Measurements from ENCODE around the gene ATRN.
"Not testable (repeated sequence)": the region's sequence is repeated elsewhere in the genome, so short reads cannot be mapped to it uniquely, and the experiment has no call there.

The ATRN gene

DNA sequence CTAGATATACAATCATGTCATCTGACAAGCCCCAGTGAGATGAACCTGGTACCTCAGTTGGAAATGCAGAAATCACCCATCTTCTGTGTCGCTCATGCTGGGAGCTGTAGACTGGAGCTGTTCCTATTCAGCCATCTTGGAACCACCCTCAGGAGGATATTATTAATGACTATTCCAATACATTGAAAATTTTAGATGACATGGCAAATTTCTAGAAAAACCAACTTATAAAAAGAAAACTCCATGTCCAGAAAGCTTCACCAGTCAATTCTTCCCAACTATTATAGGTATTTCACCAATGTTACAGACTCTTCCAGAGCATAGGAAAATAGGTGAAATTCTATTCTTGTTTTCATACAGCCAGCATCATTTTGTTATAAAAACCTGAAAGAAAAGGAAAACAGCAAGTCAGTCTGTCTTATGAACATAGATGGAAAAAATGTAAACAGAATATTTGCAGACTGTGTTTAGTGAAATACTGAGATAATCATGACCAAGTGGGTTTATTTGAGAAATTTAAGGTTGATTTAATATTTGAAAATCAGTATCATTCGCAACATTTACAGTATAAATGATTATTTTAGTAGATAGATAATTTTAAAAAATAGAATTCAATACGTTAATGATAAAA is 43.3 kb downstream of the ATRN start:
- Histone ChIP-seq H3K36me3 (ENCODE audit: insufficient read depth, low read length) (no peaks in the 10 kb centered on the region), H3F3A (ENCODE audit: insufficient read depth, low read length) (no peaks in the 10 kb centered on the region), H4K20me1 (ENCODE audit: insufficient read depth, low read length) (no peaks in the 10 kb centered on the region), H3K4me1 (ENCODE audit: insufficient read depth, low read length, severe bottlenecking) (no peaks in the 10 kb centered on the region), H3K9ac (ENCODE audit: low read length) (no peak overlapping the region), H3K27me3 (ENCODE audit: insufficient read depth, low read length) (no peaks in the 10 kb centered on the region), H3K27ac (ENCODE audit: low read depth, low read length, poor library complexity, severe bottlenecking) (no peak overlapping the region), H3K79me2 (ENCODE audit: insufficient read depth, low read length) (no peaks in the 10 kb centered on the region), H2AFZ (ENCODE audit: low read length) (no peak overlapping the region), H3K4me3 (ENCODE audit: low read depth, low read length, poor library complexity, severe bottlenecking) (no peak overlapping the region), H3K9me2 (ENCODE audit: low read depth, low read length) (no peaks in the 10 kb centered on the region), H3K4me2 (ENCODE audit: low read length) (no peak overlapping the region), H3K9me3 (ENCODE audit: low read length) (no peaks in the 10 kb centered on the region)
- no peak for TF ChIP-seq EZH2 (IDR thresholded peaks at IDR 0.05; ENCODE audit: borderline replicate concordance, low read length)
- TF ChIP-seq, protein P1, sequence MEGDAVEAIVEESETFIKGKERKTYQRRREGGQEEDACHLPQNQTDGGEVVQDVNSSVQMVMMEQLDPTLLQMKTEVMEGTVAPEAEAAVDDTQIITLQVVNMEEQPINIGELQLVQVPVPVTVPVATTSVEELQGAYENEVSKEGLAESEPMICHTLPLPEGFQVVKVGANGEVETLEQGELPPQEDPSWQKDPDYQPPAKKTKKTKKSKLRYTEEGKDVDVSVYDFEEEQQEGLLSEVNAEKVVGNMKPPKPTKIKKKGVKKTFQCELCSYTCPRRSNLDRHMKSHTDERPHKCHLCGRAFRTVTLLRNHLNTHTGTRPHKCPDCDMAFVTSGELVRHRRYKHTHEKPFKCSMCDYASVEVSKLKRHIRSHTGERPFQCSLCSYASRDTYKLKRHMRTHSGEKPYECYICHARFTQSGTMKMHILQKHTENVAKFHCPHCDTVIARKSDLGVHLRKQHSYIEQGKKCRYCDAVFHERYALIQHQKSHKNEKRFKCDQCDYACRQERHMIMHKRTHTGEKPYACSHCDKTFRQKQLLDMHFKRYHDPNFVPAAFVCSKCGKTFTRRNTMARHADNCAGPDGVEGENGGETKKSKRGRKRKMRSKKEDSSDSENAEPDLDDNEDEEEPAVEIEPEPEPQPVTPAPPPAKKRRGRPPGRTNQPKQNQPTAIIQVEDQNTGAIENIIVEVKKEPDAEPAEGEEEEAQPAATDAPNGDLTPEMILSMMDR (IDR thresholded peaks at IDR 0.05; ENCODE audit: low read length): no peak

DNA sequence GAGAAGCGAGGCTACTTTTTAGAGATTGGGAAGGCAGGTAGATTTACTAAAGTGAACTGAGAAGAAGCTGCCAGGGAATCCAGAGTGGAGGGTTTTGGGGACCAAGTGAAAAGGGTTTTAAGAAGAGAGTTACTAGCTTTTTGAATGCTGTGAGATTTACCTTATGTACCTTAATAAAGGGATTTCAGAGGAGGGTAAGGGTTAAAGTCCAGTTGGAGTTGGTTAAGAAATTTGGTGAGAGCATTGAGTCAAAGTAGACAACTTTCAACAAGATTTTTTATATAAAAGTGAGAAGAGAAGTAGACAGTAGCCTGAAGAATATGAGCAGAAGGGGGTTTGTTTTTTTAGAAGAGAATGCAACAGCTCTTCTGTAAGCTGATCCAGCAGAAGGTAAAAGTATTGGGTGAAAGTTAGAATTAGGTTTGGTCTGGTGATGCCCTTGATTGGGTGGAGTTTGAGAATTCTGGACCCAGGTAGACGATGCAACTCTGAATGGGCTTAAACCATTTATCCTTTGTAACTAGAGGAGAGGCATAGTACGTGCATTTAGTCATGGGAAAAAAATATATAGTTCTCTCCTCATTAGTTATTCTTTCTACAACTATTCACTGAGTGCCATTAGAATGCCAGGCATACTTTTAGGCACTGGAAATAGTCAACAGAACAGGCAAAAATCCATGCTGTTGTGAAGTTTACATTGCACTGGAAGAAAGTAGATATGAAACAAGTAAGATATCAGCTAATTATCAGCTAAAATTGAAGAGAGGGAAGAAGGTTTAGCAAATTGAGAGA is 44.8 kb downstream of the ATRN start:
- no peak overlapping the region for H3K4me2 ChIP-seq (ENCODE audit: low read length)
- H3K9me3 ChIP-seq (ENCODE audit: low read length): no peaks in the 10 kb centered on the region
- H4K20me1 ChIP-seq (ENCODE audit: insufficient read depth, low read length): no peaks in the 10 kb centered on the region
- H3K4me3 ChIP-seq (ENCODE audit: low read depth, low read length, poor library complexity, severe bottlenecking): no peak overlapping the region
- no peak overlapping the region for H3K27ac ChIP-seq (ENCODE audit: low read depth, low read length, poor library complexity, severe bottlenecking)
- H3K4me1 ChIP-seq (ENCODE audit: insufficient read depth, low read length, severe bottlenecking): no peaks in the 10 kb centered on the region
- no peak overlapping the region for H2AFZ ChIP-seq (ENCODE audit: low read length)
- H3K9ac ChIP-seq (ENCODE audit: low read length): no peak overlapping the region
- H3K9me2 ChIP-seq (ENCODE audit: low read depth, low read length): no peaks in the 10 kb centered on the region
- no peaks in the 10 kb centered on the region for H3K27me3 ChIP-seq (ENCODE audit: insufficient read depth, low read length)
- H3F3A ChIP-seq (ENCODE audit: insufficient read depth, low read length): no peaks in the 10 kb centered on the region
- H3K36me3 ChIP-seq (ENCODE audit: insufficient read depth, low read length): no peaks in the 10 kb centered on the region
- TF ChIP-seq EZH2 (IDR thresholded peaks at IDR 0.05; ENCODE audit: borderline replicate concordance, low read length): no peak
- TF ChIP-seq, protein P1 (IDR thresholded peaks at IDR 0.05; ENCODE audit: low read length): no peak
- no peaks in the 10 kb centered on the region for H3K79me2 ChIP-seq (ENCODE audit: insufficient read depth, low read length)

DNA sequence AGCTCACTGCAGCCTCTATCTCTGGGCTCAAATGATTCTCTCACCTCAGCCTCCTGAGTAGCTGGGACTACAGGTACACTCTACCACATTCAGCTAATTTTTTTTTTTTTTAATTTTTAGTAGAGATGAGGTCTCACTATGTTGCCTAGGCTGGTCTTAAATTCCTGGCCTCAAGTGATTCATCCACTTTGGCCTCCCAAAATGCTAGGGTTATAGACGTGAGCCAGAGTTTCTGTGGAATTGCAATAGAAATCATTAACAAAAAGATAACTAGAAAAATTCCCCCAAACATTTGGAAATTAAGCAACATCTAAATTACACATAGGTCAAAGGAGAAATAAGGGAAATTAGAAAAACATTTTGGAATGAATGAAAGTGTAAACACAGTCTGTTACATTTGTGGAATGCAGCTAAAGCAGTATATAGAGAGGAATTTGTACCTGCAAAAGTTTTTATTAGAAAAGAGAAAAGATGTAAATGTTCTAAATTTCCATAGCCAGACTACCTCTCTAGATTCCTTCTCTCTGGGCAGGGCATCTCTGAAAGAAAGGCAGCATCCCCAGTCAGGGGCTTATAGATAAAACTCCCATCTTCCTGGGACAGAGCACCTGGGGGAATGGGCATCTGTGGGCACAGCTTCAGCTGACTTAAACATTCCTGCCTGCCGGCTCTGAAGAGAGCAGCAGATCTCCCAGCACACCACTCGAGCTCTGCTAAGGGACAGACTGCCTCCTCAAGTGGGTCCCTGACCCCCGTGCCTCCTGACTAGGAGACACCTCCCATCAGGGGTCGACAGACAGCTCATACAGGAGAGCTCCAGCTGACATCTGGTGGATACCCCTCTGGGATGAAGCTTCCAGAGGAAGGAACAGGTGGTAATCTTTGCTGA is 51.3 kb downstream of the ATRN start:
- H3K4me1 ChIP-seq (ENCODE audit: insufficient read depth, low read length, severe bottlenecking): no peaks in the 10 kb centered on the region
- no peak overlapping the region for H2AFZ ChIP-seq (ENCODE audit: low read length)
- no peak overlapping the region for H3K4me3 ChIP-seq (ENCODE audit: low read depth, low read length, poor library complexity, severe bottlenecking)
- TF ChIP-seq EZH2 (IDR thresholded peaks at IDR 0.05; ENCODE audit: borderline replicate concordance, low read length): no peak
- TF ChIP-seq, protein P1 (IDR thresholded peaks at IDR 0.05; ENCODE audit: low read length): no peak
- no peaks in the 10 kb centered on the region for H3K27me3 ChIP-seq (ENCODE audit: insufficient read depth, low read length)
- H3K4me2 ChIP-seq (ENCODE audit: low read length): no peak overlapping the region
- H4K20me1 ChIP-seq (ENCODE audit: insufficient read depth, low read length): no peaks in the 10 kb centered on the region
- no peaks in the 10 kb centered on the region for H3F3A ChIP-seq (ENCODE audit: insufficient read depth, low read length)
- no peak overlapping the region for H3K27ac ChIP-seq (ENCODE audit: low read depth, low read length, poor library complexity, severe bottlenecking)
- no peaks in the 10 kb centered on the region for H3K9me2 ChIP-seq (ENCODE audit: low read depth, low read length)
- no peaks in the 10 kb centered on the region for H3K79me2 ChIP-seq (ENCODE audit: insufficient read depth, low read length)
- no peaks in the 10 kb centered on the region for H3K36me3 ChIP-seq (ENCODE audit: insufficient read depth, low read length)
- H3K9ac ChIP-seq (ENCODE audit: low read length): no peak overlapping the region
- no peaks in the 10 kb centered on the region for H3K9me3 ChIP-seq (ENCODE audit: low read length)

DNA sequence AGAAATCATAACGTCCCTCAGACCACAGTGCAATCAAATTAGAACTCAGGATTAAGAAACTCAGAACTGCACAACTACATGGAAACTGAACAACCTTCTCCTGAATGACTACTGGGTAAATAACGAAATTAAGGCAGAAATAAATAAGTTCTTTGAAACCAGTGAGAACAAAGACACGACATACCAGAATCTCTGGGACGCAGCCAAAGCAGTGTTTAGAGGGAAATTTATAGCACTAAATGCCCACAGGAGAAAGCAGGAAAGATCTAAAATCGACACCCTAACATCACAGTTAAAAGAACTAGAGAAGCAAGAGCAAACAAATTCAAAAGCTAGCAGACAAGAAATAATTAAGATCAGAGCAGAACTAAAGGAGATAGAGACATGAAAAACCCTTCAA is 53.9 kb downstream of the ATRN start:
- not testable (repeated sequence) for H3K4me1 ChIP-seq (ENCODE audit: insufficient read depth, low read length, severe bottlenecking); H3K36me3 ChIP-seq (ENCODE audit: insufficient read depth, low read length); H3K4me2 ChIP-seq (ENCODE audit: low read length); H3F3A ChIP-seq (ENCODE audit: insufficient read depth, low read length); H2AFZ ChIP-seq (ENCODE audit: low read length); H3K27ac ChIP-seq (ENCODE audit: low read depth, low read length, poor library complexity, severe bottlenecking); H3K4me3 ChIP-seq (ENCODE audit: low read depth, low read length, poor library complexity, severe bottlenecking); H3K79me2 ChIP-seq (ENCODE audit: insufficient read depth, low read length); H3K9me2 ChIP-seq (ENCODE audit: low read depth, low read length); H3K27me3 ChIP-seq (ENCODE audit: insufficient read depth, low read length); H3K9me3 ChIP-seq (ENCODE audit: low read length); H4K20me1 ChIP-seq (ENCODE audit: insufficient read depth, low read length); H3K9ac ChIP-seq (ENCODE audit: low read length)

Measured in OCI-LY1 (cell line).